Mesothelial cell of epicardium (in vitro differentiated cells): ENCODE data around the gene GAK. TPM values are rescaled to one million over a fixed set of nuclear protein-coding genes. Genes with fewer than 3 reads are reported as not detected.

Source experiments
- DNase-seq, 2 experiments: peaks; one replicate each; pipeline ENCODE4 v3.0.0; 2021; ENCODE audit warnings: low spot score in 2 of 2; ENCODE audit not compliant: unreplicated experiment in 2 of 2
- H3K27ac Mint-ChIP-seq: 2 replicates; pipeline ENCODE4 v1.8.0; 2021; ENCODE audit warnings: mixed read lengths
- H3K27me3 Mint-ChIP-seq: 2 replicates; pipeline ENCODE4 v1.8.0; 2021; ENCODE audit warnings: low read depth, mixed read lengths
- H3K36me3 Mint-ChIP-seq: 2 replicates; pipeline ENCODE4 v1.8.0; 2021; ENCODE audit warnings: mixed read lengths
- H3K4me1 Mint-ChIP-seq: 2 replicates; pipeline ENCODE4 v1.8.0; 2021; ENCODE audit warnings: mixed read lengths
- H3K4me3 Mint-ChIP-seq: 2 replicates; pipeline ENCODE4 v1.8.0; 2021; ENCODE audit warnings: mild to moderate bottlenecking, moderate library complexity, mixed read lengths
- H3K9me3 Mint-ChIP-seq: 2 replicates; pipeline ENCODE4 v1.8.0; 2021; ENCODE audit warnings: mixed read lengths
- CTCF ChIP-seq: fragments of 200-600 bp; sonication (generic); IDR thresholded peaks from one replicate; pipeline ENCODE4 v1.5.0; 2021; ENCODE audit warnings: antibody characterized with exemption; ENCODE audit not compliant: unreplicated experiment
- total RNA-seq: library from RNA; stranded (reverse); gene quantifications from 3 replicates; pipeline ENCODE4 v1.2.1, GENCODE V29; 2021

The GAK gene
- total RNA-seq, 1 donor from 2014 or later = 114 TPM

GRCh38 chr4:898869-899555 lies 33.1 kb downstream of the GAK start:
- H3K27ac Mint-ChIP-seq = no peak overlapping the region
- no peaks in the 10 kb centered on the region for H3K9me3 Mint-ChIP-seq
- no peaks in the 10 kb centered on the region for H3K27me3 Mint-ChIP-seq
- H3K4me3 Mint-ChIP-seq = no peak overlapping the region
- no peaks in the 10 kb centered on the region for H3K4me1 Mint-ChIP-seq
- TF ChIP-seq CTCF = no peak
- H3K36me3 Mint-ChIP-seq = peaks cover 22% of the 10 kb centered on the region
- DNase-seq = no peak

- no peaks in the 10 kb centered on the region for H3K27me3 Mint-ChIP-seq
- DNase-seq = no peak
- peaks cover 22% of the 10 kb centered on the region for H3K36me3 Mint-ChIP-seq
- TF ChIP-seq CTCF = no peak
- H3K4me1 Mint-ChIP-seq = no peaks in the 10 kb centered on the region
- no peak overlapping the region for H3K4me3 Mint-ChIP-seq
- H3K27ac Mint-ChIP-seq = no peak overlapping the region
- H3K9me3 Mint-ChIP-seq = no peaks in the 10 kb centered on the region
These were observed 34.0 kb downstream of the GAK start for GRCh38 chr4:898123-898522.

- no peak for TF ChIP-seq CTCF
- peaks cover 17% of the 10 kb centered on the region for H3K36me3 Mint-ChIP-seq
- no peaks in the 10 kb centered on the region for H3K4me1 Mint-ChIP-seq
- no peak overlapping the region for H3K27ac Mint-ChIP-seq
- H3K4me3 Mint-ChIP-seq = no peak overlapping the region
- H3K9me3 Mint-ChIP-seq = no peaks in the 10 kb centered on the region
- H3K27me3 Mint-ChIP-seq = no peaks in the 10 kb centered on the region
- no peak for DNase-seq
These were observed 35.5 kb downstream of the GAK start for GRCh38 chr4:896630-897029.

- no peak for DNase-seq
- H3K27ac Mint-ChIP-seq = no peak overlapping the region
- H3K27me3 Mint-ChIP-seq = no peaks in the 10 kb centered on the region
- H3K4me1 Mint-ChIP-seq = no peaks in the 10 kb centered on the region
- H3K4me3 Mint-ChIP-seq = no peak overlapping the region
- peaks cover 17% of the 10 kb centered on the region for H3K36me3 Mint-ChIP-seq
- TF ChIP-seq CTCF = no peak
- no peaks in the 10 kb centered on the region for H3K9me3 Mint-ChIP-seq
These were observed 35.9 kb downstream of the GAK start for GRCh38 chr4:896216-896615.

- H3K36me3 Mint-ChIP-seq = peaks cover 16% of the 10 kb centered on the region
- no peak for DNase-seq
- H3K4me1 Mint-ChIP-seq = no peaks in the 10 kb centered on the region
- H3K27ac Mint-ChIP-seq = no peak overlapping the region
- no peak overlapping the region for H3K4me3 Mint-ChIP-seq
- H3K27me3 Mint-ChIP-seq = no peaks in the 10 kb centered on the region
- H3K9me3 Mint-ChIP-seq = no peaks in the 10 kb centered on the region
- no peak for TF ChIP-seq CTCF
These were observed 36.5 kb downstream of the GAK start for GRCh38 chr4:895596-895995.
